WTC11 (cell line): Measurements from ENCODE around the gene TMEM121B. TPM values are rescaled to one million over a fixed set of nuclear protein-coding genes. Genes with fewer than 3 reads are reported as not detected.

Experiments
- ATAC-seq: fragments of 200-7000 bp; cut with Tn5 transposase; 2 replicates; pipeline ENCODE4 v1.10.0; 2021; ENCODE audit warnings: mild to moderate bottlenecking, moderate library complexity
- CTCF ChIA-PET: fragments of 300-600 bp; sonication (Branson Sonifier 250); formaldehyde crosslinking; loops from one replicate; lab custom pipeline; 2021; ENCODE audit warnings: antibody characterized with exemption; lab: Charles Lee
- POLR2A ChIA-PET: fragments of 350-600 bp; sonication (Branson Sonifier 250); formaldehyde crosslinking; loops from one replicate; lab custom pipeline; 2021; ENCODE audit warnings: antibody characterized with exemption; lab: Charles Lee
- DNase-seq: peaks from one replicate; pipeline ENCODE4 v3.0.0; 2021; ENCODE audit warnings: low spot score
- H3K27ac Mint-ChIP-seq: 2 replicates; pipeline ENCODE4 v1.8.0; 2021; ENCODE audit warnings: mixed read lengths
- H3K27me3 Mint-ChIP-seq: 2 replicates; pipeline ENCODE4 v1.8.0; 2021; ENCODE audit warnings: low read depth, mild to moderate bottlenecking, moderate library complexity, mixed read lengths
- H3K36me3 Mint-ChIP-seq: 2 replicates; pipeline ENCODE4 v1.8.0; 2021; ENCODE audit warnings: mixed read lengths
- H3K4me1 Mint-ChIP-seq: 2 replicates; pipeline ENCODE4 v1.8.0; 2022; ENCODE audit warnings: mixed read lengths
- H3K4me3 Mint-ChIP-seq: 2 replicates; pipeline ENCODE4 v1.8.0; 2021; ENCODE audit warnings: mild to moderate bottlenecking, moderate library complexity, mixed read lengths
- H3K9me3 Mint-ChIP-seq: 2 replicates; pipeline ENCODE4 v1.8.0; 2021; ENCODE audit warnings: mixed read lengths
- CREM ChIP-seq: sonication (generic); formaldehyde crosslinking; IDR thresholded peaks from 2 replicates; pipeline ENCODE4 v1.8.1; 2022; ENCODE audit warnings: mild to moderate bottlenecking, missing genetic modification reagents, moderate library complexity
- ESRRA ChIP-seq: sonication (generic); formaldehyde crosslinking; IDR thresholded peaks from 2 replicates; pipeline ENCODE4 v1.8.1; 2022; ENCODE audit warnings: mild to moderate bottlenecking, missing genetic modification reagents, borderline replicate concordance
- FOXJ3 ChIP-seq: sonication (generic); formaldehyde crosslinking; IDR thresholded peaks from 2 replicates; pipeline ENCODE4 v1.9.0; 2021; ENCODE audit warnings: missing genetic modification reagents, mild to moderate bottlenecking, borderline replicate concordance
- MXD4 ChIP-seq: fragments of 250-450 bp; sonication (Bioruptor Pico); IDR thresholded peaks from 2 replicates; pipeline ENCODE4 v1.8.0; 2021; ENCODE audit warnings: mild to moderate bottlenecking, moderate library complexity, borderline replicate concordance
- NR2C2 ChIP-seq: sonication (generic); formaldehyde crosslinking; IDR thresholded peaks from 2 replicates; pipeline ENCODE4 v1.8.0; 2022; ENCODE audit warnings: mild to moderate bottlenecking, missing genetic modification reagents
- OVOL2 ChIP-seq: fragments of 250-450 bp; sonication (Bioruptor Pico); IDR thresholded peaks from 2 replicates; pipeline ENCODE4 v1.9.0; 2021; ENCODE audit warnings: mild to moderate bottlenecking, borderline replicate concordance
- PRDM15 ChIP-seq: sonication (generic); formaldehyde crosslinking; IDR thresholded peaks from 2 replicates; pipeline ENCODE4 v1.8.0; 2022; ENCODE audit warnings: missing genetic modification reagents
- SMAD4 ChIP-seq: sonication (generic); formaldehyde crosslinking; IDR thresholded peaks from 2 replicates; pipeline ENCODE4 v1.8.0; 2022; ENCODE audit warnings: mild to moderate bottlenecking, missing genetic modification reagents
- SP1 ChIP-seq: sonication (generic); formaldehyde crosslinking; conservative IDR thresholded peaks from 2 replicates; pipeline ENCODE4 v1.8.1; 2022; ENCODE audit warnings: missing genetic modification reagents
- TEAD1 ChIP-seq: sonication (generic); formaldehyde crosslinking; IDR thresholded peaks from 2 replicates; pipeline ENCODE4 v1.8.0; 2022; ENCODE audit warnings: mild to moderate bottlenecking, missing genetic modification reagents
- total RNA-seq: library from RNA; stranded (reverse); gene quantifications from 3 replicates; pipeline ENCODE4 v1.2.3, GENCODE V29; 2021
- TF ChIP-seq, protein P1 (sequence below): sonication (generic); formaldehyde crosslinking; IDR thresholded peaks from 2 replicates; pipeline ENCODE4 v1.8.1; 2023; ENCODE audit warnings: mild to moderate bottlenecking, missing genetic modification reagents
- TF ChIP-seq, protein P2 (sequence below): sonication (generic); formaldehyde crosslinking; IDR thresholded peaks from 2 replicates; pipeline ENCODE4 v1.8.1; 2023; ENCODE audit warnings: mild to moderate bottlenecking, missing genetic modification reagents, borderline replicate concordance
- TF ChIP-seq, protein P3 (sequence below): sonication (generic); formaldehyde crosslinking; IDR thresholded peaks from 2 replicates; pipeline ENCODE4 v1.8.1; 2023; ENCODE audit warnings: mild to moderate bottlenecking, moderate library complexity, missing genetic modification reagents

Gene TMEM121B
- total RNA-seq, 1 experiment from 2014 or later: 7.5 TPM

DNA sequence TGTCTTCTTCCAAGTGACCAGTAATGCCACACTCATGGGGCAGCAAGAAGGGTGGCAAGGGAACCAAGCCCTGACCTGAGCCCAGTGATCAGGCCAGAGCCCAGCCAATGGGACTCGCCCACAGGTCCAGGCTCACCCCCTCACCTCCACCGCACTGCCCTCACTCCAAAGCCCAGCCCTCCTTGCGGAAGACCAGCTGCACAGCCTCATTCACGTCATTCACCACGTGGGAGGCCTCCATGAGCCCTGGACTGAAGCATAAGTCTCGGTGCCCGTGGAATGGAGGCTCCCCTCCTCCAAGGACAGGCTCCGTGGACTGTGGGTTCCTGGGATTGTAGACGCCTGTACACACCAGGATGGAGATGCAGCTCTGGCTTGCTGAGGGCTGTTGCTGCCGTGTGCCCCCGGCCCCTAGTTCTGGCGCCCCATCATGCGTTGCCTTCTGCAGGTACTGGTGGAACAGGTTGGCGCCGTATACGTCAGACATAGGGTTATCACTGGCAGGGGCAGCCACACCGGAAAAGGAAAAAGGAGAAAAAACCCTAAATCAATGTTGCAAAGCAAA lies 16.8 kb upstream of the TMEM121B start:
- Mint-ChIP-seq H3K4me3 (no peak overlapping the region), H3K9me3 (no peaks in the 10 kb centered on the region), H3K36me3 (peaks cover 44% of the 10 kb centered on the region), H3K4me1 (0 out of 2 replicates have a peak, but pooled peaks cover 2% of the 10 kb centered on the region), H3K27me3 (no peaks in the 10 kb centered on the region), H3K27ac (0 out of 2 replicates have a peak overlapping the region, but pooled peaks have one; percentile 26)
- TF ChIP-seq TEAD1 (CRISPR knock-in tag) (no peak), MXD4 (CRISPR knock-in tag) (no peak), SMAD4 (CRISPR knock-in tag) (no peak)
- TF ChIP-seq, protein P1, sequence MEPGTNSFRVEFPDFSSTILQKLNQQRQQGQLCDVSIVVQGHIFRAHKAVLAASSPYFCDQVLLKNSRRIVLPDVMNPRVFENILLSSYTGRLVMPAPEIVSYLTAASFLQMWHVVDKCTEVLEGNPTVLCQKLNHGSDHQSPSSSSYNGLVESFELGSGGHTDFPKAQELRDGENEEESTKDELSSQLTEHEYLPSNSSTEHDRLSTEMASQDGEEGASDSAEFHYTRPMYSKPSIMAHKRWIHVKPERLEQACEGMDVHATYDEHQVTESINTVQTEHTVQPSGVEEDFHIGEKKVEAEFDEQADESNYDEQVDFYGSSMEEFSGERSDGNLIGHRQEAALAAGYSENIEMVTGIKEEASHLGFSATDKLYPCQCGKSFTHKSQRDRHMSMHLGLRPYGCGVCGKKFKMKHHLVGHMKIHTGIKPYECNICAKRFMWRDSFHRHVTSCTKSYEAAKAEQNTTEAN (CRISPR knock-in tag): no peak
- POLR2A ChIA-PET: no interaction called here
- no peak for DNase-seq
- CTCF ChIA-PET: interaction anchor here (0.6 to 1.5 kb wide), 3 partner anchors 18 to 138 kb away, joined by 3 to 7 read pairs (median 4); no protein-coding TSS in a partner anchor
- no peak for ATAC-seq

DNA sequence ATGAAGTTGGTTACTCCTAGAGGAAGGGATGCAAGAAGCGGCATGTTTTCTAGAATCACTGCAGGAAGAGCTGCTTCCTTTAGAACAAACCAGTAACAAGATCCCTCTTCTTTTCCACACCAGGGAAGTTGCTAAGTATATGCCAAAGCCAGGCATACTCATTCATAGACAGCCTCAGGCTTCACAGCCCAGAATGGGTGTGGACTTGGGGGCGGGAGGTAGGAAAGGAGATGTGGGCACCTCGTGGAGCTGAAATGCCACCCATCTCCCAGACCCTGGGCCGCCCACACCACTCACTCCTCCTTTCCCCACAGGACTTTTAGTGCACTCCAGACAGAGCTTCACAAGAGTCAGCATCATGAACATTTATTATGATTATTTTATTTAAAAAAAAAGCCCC lies 16.0 kb upstream of the TMEM121B start:
- Mint-ChIP-seq H3K4me3 (no peak overlapping the region), H3K27me3 (no peaks in the 10 kb centered on the region), H3K9me3 (no peaks in the 10 kb centered on the region), H3K4me1 (0 out of 2 replicates have a peak, but pooled peaks cover 2% of the 10 kb centered on the region), H3K27ac (no peak overlapping the region), H3K36me3 (peaks cover 36% of the 10 kb centered on the region)
- DNase-seq: no peak
- no peak for ATAC-seq
- POLR2A ChIA-PET: no interaction called here
- CTCF ChIA-PET: interaction anchor here (0.6 to 1.3 kb wide), 2 partner anchors 35 to 472 kb away, joined by 3 to 4 read pairs; no protein-coding TSS in a partner anchor
- TF ChIP-seq OVOL2 (no peak), ESRRA (CRISPR knock-in tag) (no peak), SP1 (no peak), NR2C2 (CRISPR knock-in tag) (no peak), CREM (CRISPR knock-in tag) (no peak), PRDM15 (CRISPR knock-in tag) (no peak), FOXJ3 (no peak)
- TF ChIP-seq, protein P2, sequence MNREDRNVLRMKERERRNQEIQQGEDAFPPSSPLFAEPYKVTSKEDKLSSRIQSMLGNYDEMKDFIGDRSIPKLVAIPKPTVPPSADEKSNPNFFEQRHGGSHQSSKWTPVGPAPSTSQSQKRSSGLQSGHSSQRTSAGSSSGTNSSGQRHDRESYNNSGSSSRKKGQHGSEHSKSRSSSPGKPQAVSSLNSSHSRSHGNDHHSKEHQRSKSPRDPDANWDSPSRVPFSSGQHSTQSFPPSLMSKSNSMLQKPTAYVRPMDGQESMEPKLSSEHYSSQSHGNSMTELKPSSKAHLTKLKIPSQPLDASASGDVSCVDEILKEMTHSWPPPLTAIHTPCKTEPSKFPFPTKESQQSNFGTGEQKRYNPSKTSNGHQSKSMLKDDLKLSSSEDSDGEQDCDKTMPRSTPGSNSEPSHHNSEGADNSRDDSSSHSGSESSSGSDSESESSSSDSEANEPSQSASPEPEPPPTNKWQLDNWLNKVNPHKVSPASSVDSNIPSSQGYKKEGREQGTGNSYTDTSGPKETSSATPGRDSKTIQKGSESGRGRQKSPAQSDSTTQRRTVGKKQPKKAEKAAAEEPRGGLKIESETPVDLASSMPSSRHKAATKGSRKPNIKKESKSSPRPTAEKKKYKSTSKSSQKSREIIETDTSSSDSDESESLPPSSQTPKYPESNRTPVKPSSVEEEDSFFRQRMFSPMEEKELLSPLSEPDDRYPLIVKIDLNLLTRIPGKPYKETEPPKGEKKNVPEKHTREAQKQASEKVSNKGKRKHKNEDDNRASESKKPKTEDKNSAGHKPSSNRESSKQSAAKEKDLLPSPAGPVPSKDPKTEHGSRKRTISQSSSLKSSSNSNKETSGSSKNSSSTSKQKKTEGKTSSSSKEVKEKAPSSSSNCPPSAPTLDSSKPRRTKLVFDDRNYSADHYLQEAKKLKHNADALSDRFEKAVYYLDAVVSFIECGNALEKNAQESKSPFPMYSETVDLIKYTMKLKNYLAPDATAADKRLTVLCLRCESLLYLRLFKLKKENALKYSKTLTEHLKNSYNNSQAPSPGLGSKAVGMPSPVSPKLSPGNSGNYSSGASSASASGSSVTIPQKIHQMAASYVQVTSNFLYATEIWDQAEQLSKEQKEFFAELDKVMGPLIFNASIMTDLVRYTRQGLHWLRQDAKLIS: no peak
- TF ChIP-seq, protein P3, sequence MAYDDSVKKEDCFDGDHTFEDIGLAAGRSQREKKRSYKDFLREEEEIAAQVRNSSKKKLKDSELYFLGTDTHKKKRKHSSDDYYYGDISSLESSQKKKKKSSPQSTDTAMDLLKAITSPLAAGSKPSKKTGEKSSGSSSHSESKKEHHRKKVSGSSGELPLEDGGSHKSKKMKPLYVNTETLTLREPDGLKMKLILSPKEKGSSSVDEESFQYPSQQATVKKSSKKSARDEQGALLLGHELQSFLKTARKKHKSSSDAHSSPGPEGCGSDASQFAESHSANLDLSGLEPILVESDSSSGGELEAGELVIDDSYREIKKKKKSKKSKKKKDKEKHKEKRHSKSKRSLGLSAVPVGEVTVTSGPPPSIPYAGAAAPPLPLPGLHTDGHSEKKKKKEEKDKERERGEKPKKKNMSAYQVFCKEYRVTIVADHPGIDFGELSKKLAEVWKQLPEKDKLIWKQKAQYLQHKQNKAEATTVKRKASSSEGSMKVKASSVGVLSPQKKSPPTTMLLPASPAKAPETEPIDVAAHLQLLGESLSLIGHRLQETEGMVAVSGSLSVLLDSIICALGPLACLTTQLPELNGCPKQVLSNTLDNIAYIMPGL (CRISPR knock-in tag): no peak
